SK-N-MC (cell line): Measurements from ENCODE around the gene OSBPL10.
"Not testable (repeated sequence)": the region's sequence is repeated elsewhere in the genome, so short reads cannot be mapped to it uniquely, and the experiment has no call there.

Source experiments
- DNase-seq: peaks from one replicate; pipeline ENCODE4 v3.0.0-alpha.2; 2011; ENCODE audit warnings: low read depth, low spot score
- H3K27ac ChIP-seq: fragments of 200-600 bp; sonication (generic); 2 replicates; pipeline ENCODE4 v1.5.1; 2016; ENCODE audit warnings: mixed run types
- H3K36me3 ChIP-seq: fragments of 200-600 bp; sonication (generic); 2 replicates; pipeline ENCODE4 v1.6.1; 2017; ENCODE audit warnings: antibody characterized with exemption, low read length, mixed read lengths; ENCODE audit not compliant: insufficient read depth
- H3K4me3 ChIP-seq: fragments of 200-600 bp; sonication (generic); 2 replicates; pipeline ENCODE4 v1.5.1; 2016
- H3K9ac ChIP-seq: fragments of 200-600 bp; sonication (generic); 2 replicates; pipeline ENCODE4 v1.8.0; 2017; ENCODE audit warnings: mixed run types, mixed read lengths; ENCODE audit not compliant: insufficient read length
- H3K9me3 ChIP-seq: fragments of 200-600 bp; sonication (generic); 2 replicates; pipeline ENCODE4 v1.6.1; 2017; ENCODE audit warnings: low read depth, mild to moderate bottlenecking, antibody characterized with exemption, low read length, moderate library complexity, mixed read lengths
- EZH2 ChIP-seq: fragments of 200-600 bp; sonication (generic); IDR thresholded peaks from one replicate; pipeline ENCODE4 v1.6.1; 2017; ENCODE audit warnings: antibody characterized with exemption
- FOXP2 ChIP-seq: optimal IDR thresholded peaks from 2 replicates; pipeline ENCODE3; 2011; ENCODE audit warnings: mild to moderate bottlenecking, moderate library complexity; ENCODE audit not compliant: insufficient read depth; ENCODE audit errors: extremely low read length, control extremely low read depth
- POLR2AphosphoS5 ChIP-seq: IDR thresholded peaks from 2 replicates; pipeline ENCODE4 v1.6.1; 2012; ENCODE audit warnings: mild to moderate bottlenecking, low read depth, low read length, borderline replicate concordance

Gene OSBPL10

DNA sequence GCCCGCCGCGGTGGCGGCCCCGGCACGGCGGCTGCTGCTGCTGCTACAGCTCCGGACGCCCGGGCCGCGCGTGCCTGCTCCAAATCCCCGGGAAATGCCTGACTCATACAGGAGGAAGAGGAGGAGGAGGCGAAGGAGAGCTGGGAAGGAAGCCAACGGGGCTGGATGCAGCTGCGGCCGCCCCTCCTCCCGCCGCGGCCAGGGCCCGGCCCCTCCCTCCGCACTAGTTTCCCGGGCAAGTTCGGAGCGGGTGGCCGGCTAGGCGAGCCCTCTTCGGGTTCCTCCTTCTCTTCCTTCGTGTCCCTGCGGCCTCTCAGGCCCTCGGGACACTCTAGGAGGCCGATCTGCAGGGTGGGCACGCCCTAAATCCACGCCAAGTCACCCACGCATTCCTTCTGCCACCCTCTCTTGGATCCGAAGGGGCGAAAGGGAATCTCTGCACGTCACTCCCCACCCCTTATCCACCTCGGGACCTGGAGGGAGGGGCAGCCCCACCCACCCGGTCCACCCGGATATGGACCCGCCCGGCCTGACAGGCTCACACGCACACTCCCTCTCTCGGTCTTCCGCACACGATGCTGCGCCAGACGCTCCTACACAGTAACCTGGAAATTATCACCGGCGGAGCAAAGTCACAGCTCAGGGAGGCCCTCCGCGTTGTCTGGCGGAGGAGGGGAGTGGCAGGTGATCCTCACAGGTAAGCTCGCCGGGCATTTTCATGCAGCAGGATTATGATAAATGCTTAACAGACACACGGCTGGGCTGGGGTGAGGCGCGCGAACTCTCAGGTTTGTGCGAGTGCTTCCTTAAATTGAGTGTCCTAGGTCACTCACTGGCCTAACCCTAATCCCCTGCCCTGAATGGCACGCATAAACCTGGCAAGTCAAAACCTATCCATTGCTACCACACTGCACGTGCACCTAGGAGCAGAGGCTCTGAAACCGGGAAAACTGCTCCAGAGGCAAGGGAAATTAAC lies at the start of gene OSBPL10, which contains the start of gene ZNF860:
OSBPL10 (minus strand) TSS at position 57 of the 976 bp plus-strand sequence. CDS start 83 bp downstream, outside the sequence.
ZNF860 (plus strand) TSS at position 545 of the 976 bp plus-strand sequence. CDS start 7,330 bp downstream, outside the sequence.
- peak within 1 kb of the TSS; percentile 71 for H3K4me3 ChIP-seq
- no peak for TF ChIP-seq FOXP2
- no peak for TF ChIP-seq EZH2
- no peak for TF ChIP-seq POLR2AphosphoS5
- H3K9ac ChIP-seq, result no peak within 1 kb of the TSS
- H3K27ac ChIP-seq, result no peak within 1 kb of the TSS
- no peak for DNase-seq
- H3K36me3 ChIP-seq, result no peaks in the 10 kb centered on the region
- no peaks in the 10 kb centered on the region for H3K9me3 ChIP-seq

GRCh38 chr3:32026593-32026992 lies 45.5 kb upstream of the OSBPL10 start:
- TF ChIP-seq POLR2AphosphoS5 (no peak), EZH2 (no peak), FOXP2 (no peak)
- Histone ChIP-seq H3K36me3 (no peaks in the 10 kb centered on the region), H3K9me3 (no peaks in the 10 kb centered on the region), H3K4me3 (no peak overlapping the region), H3K27ac (no peak overlapping the region), H3K9ac (no peak overlapping the region)
- no peak for DNase-seq

GRCh38 chr3:32022947-32023346 lies 41.9 kb upstream of the OSBPL10 start:
- TF ChIP-seq FOXP2, result no peak
- no peak for TF ChIP-seq EZH2
- no peak for TF ChIP-seq POLR2AphosphoS5
- no peak for DNase-seq
- no peaks in the 10 kb centered on the region for H3K9me3 ChIP-seq
- no peaks in the 10 kb centered on the region for H3K36me3 ChIP-seq
- no peak overlapping the region for H3K4me3 ChIP-seq
- no peak overlapping the region for H3K9ac ChIP-seq
- H3K27ac ChIP-seq, result no peak overlapping the region

GRCh38 chr3:32021748-32022147 lies 40.7 kb upstream of the OSBPL10 start:
- no peaks in the 10 kb centered on the region for H3K36me3 ChIP-seq
- no peaks in the 10 kb centered on the region for H3K9me3 ChIP-seq
- no peak for TF ChIP-seq FOXP2
- no peak for TF ChIP-seq POLR2AphosphoS5
- TF ChIP-seq EZH2, result no peak
- DNase-seq, result no peak
- no peak overlapping the region for H3K4me3 ChIP-seq
- no peak overlapping the region for H3K9ac ChIP-seq
- no peak overlapping the region for H3K27ac ChIP-seq

DNA sequence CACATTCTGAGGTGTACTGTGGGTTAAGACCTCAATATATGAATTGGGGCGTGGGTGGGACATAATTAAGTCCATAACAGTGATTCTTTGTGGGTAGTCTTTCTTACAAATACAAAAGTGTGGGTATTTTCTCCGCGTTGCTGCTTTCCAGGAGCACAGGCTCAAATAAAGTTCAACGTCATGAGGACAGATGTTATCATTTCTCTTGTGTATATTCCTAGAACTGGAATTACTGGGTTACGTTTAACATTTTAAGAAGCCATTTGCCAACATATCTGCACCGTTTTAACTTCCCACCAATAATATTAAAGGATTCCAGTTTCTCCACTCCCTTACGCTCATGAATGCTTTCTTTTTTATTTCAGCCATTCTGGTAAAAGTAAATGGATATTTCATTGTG lies 40.1 kb upstream of the OSBPL10 start:
- H3K9ac ChIP-seq, result no peak overlapping the region
- TF ChIP-seq EZH2, result no peak
- no peak for TF ChIP-seq FOXP2
- no peak for TF ChIP-seq POLR2AphosphoS5
- no peak overlapping the region for H3K4me3 ChIP-seq
- no peaks in the 10 kb centered on the region for H3K36me3 ChIP-seq
- DNase-seq, result no peak
- no peaks in the 10 kb centered on the region for H3K9me3 ChIP-seq
- no peak overlapping the region for H3K27ac ChIP-seq

- Histone ChIP-seq H3K9ac (no peak overlapping the region), H3K36me3 (no peaks in the 10 kb centered on the region), H3K4me3 (no peak overlapping the region), H3K27ac (no peak overlapping the region), H3K9me3 (no peaks in the 10 kb centered on the region)
- no peak for TF ChIP-seq EZH2
- TF ChIP-seq FOXP2, result no peak
- TF ChIP-seq POLR2AphosphoS5, result no peak
- DNase-seq, result no peak
Measured at GRCh38 chr3:32018757-32019564, 37.9 kb upstream of the OSBPL10 start.

DNA sequence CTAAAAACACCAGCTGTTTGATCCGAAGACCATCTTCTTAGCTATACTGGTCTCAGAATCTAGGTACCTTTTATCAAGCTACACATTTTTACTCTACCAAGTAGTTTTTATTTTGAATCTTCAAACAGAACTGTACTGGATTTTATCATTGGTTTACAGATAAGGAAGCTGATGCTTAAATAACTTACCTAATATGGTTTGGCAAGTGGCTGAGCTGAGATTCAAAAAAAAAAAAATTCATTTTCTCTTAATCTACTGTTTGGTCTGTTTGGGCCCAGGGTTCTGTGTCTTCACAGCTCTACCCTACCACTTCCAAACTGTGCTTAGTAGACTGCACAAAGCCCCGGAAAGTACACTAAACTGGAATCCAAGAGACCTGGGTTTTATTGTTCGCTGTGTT lies 36.2 kb upstream of the OSBPL10 start:
- no peak overlapping the region for H3K4me3 ChIP-seq
- no peak overlapping the region for H3K27ac ChIP-seq
- no peaks in the 10 kb centered on the region for H3K9me3 ChIP-seq
- no peak for DNase-seq
- H3K9ac ChIP-seq, result no peak overlapping the region
- TF ChIP-seq FOXP2, result no peak
- no peak for TF ChIP-seq EZH2
- TF ChIP-seq POLR2AphosphoS5, result no peak
- no peaks in the 10 kb centered on the region for H3K36me3 ChIP-seq

DNA sequence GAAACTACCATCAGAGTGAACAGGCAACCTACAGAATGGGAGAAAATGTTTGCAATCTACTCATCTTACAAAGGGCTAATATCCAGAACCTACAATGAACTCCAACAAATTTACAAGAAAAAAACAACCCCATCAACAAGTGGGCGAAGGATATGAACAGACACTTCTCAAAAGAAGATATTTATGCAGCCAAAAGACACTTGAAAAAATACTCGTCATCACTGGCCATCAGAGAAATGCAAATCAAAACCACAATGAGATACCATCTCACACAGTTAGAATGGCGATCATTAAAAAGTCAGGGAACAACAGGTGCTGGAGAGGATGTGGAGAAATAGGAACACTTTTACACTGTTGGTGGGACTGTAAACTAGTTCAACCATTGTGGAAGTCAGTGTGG lies 34.6 kb upstream of the OSBPL10 start:
- H3K9me3 ChIP-seq, DNase-seq: not testable (repeated sequence)

GRCh38 chr3:32010699-32011098 lies 29.6 kb upstream of the OSBPL10 start:
- H3K9ac ChIP-seq, H3K4me3 ChIP-seq, DNase-seq, H3K9me3 ChIP-seq, H3K36me3 ChIP-seq, H3K27ac ChIP-seq: not testable (repeated sequence)

More for the DNA sequence above, 34.6 kb upstream of the OSBPL10 start:
- not testable (repeated sequence) for H3K36me3 ChIP-seq, H3K4me3 ChIP-seq, H3K9ac ChIP-seq, H3K27ac ChIP-seq
